Thymus (tissue), 11 donors: ENCODE measurements around the gene TMEM266. TPM values are rescaled to one million over a fixed set of nuclear protein-coding genes. Genes with fewer than 3 reads are reported as not detected.

Source experiments
- DNase-seq, 9 donors: peaks; one replicate each; pipeline ENCODE4 v3.0.0-alpha.2; 2013; ENCODE audit warnings: low spot score in 9 of 9, low read depth in 6 of 9, missing footprints in 1 of 9
- H3K27ac ChIP-seq, 2 donors: one replicate each; pipeline ENCODE4 v1.5.1; 2013; ENCODE audit warnings: control low read depth in 1 of 2, low read depth in 1 of 2, low read length in 1 of 2, mild to moderate bottlenecking in 1 of 2, moderate library complexity in 1 of 2
- H3K27me3 ChIP-seq, 2 donors: one replicate each; pipeline ENCODE4 v1.5.1; 2013; ENCODE audit warnings: low read length in 1 of 2; ENCODE audit not compliant: control insufficient read depth in 2 of 2, insufficient read depth in 1 of 2
- H3K36me3 ChIP-seq, 2 donors: one replicate each; pipeline ENCODE4 v1.5.1; 2013; ENCODE audit warnings: low read length in 1 of 2, mild to moderate bottlenecking in 1 of 2, moderate library complexity in 1 of 2; ENCODE audit not compliant: control insufficient read depth in 2 of 2, insufficient read depth in 2 of 2
- H3K4me1 ChIP-seq, 2 donors: one replicate each; pipeline ENCODE4 v1.5.1; 2013; ENCODE audit warnings: low read length in 2 of 2; ENCODE audit not compliant: control insufficient read depth in 2 of 2, insufficient read depth in 2 of 2
- H3K4me3 ChIP-seq, 2 donors: one replicate each; pipeline ENCODE4 v1.5.1; 2013; ENCODE audit warnings: low read length in 2 of 2, control low read depth in 1 of 2, mild to moderate bottlenecking in 1 of 2
- H3K9me3 ChIP-seq, 2 donors: one replicate each; pipeline ENCODE4 v1.5.1; 2013; ENCODE audit warnings: low read length in 1 of 2, mild to moderate bottlenecking in 1 of 2; ENCODE audit not compliant: control insufficient read depth in 2 of 2, insufficient read depth in 1 of 2
- WGBS: extraction: QIAGEN DNeasy Blood & Tissue Kit; methylation state at CpG from one replicate; pipeline ENCODE4 v1.1.7; 2013; 5-methylcytosine and 5-hydroxymethylcytosine counted together
- polyA plus RNA-seq: library from polyadenylated mRNA; stranded (reverse); fragments of 200-250 nt; gene quantifications from one replicate; pipeline ENCODE4 v1.2.3, GENCODE V29; 2013
- total RNA-seq: library from RNA; stranded (reverse); fragments of 120-200 nt; gene quantifications from one replicate; pipeline ENCODE4 v1.2.4, GENCODE V29; 2013
- donor health status: healthy.

TMEM266 gene
- total and polyA plus RNA-seq, 2 donors = 1.2 TPM

GRCh38 chr15:76161153-76162035 is 101.6 kb downstream of the TMEM266 start:
- H3K4me3 ChIP-seq = no peak overlapping the region
- H3K27ac ChIP-seq = no peak overlapping the region
- WGBS = 89% methylated on average over 20 of the region's 20 CpGs
- no peak for DNase-seq
- H3K9me3 ChIP-seq = no peaks in the 10 kb centered on the region
- H3K36me3 ChIP-seq = no peaks in the 10 kb centered on the region
- no peaks in the 10 kb centered on the region for H3K4me1 ChIP-seq
- no peaks in the 10 kb centered on the region for H3K27me3 ChIP-seq

GRCh38 chr15:76162036-76162398 is 102.2 kb downstream of the TMEM266 start:
- 96% methylated on average over 12 of the region's 12 CpGs for WGBS

GRCh38 chr15:76162784-76163456 is 103.1 kb downstream of the TMEM266 start:
- H3K27ac ChIP-seq = no peak overlapping the region

More at GRCh38 chr15:76162036-76162398, 102.2 kb downstream of the TMEM266 start:
- no peak overlapping the region for H3K27ac ChIP-seq
- no peaks in the 10 kb centered on the region for H3K4me1 ChIP-seq
- no peaks in the 10 kb centered on the region for H3K9me3 ChIP-seq
- no peaks in the 10 kb centered on the region for H3K36me3 ChIP-seq
- H3K4me3 ChIP-seq = no peak overlapping the region
- no peak for DNase-seq
- no peaks in the 10 kb centered on the region for H3K27me3 ChIP-seq

GRCh38 chr15:76163457-76164295 is 103.9 kb downstream of the TMEM266 start:
- no peak for DNase-seq
- WGBS = 92% methylated on average over 21 of the region's 21 CpGs
- Histone ChIP-seq H3K4me1 (no peaks in the 10 kb centered on the region), H3K27ac (no peak overlapping the region), H3K36me3 (no peaks in the 10 kb centered on the region), H3K27me3 (no peaks in the 10 kb centered on the region), H3K4me3 (no peak overlapping the region), H3K9me3 (no peaks in the 10 kb centered on the region)

More at GRCh38 chr15:76162784-76163456, 103.1 kb downstream of the TMEM266 start:
- WGBS = 86% methylated on average over 10 of the region's 10 CpGs
- no peak for DNase-seq
- no peaks in the 10 kb centered on the region for H3K4me1 ChIP-seq
- no peaks in the 10 kb centered on the region for H3K36me3 ChIP-seq
- H3K27me3 ChIP-seq = no peaks in the 10 kb centered on the region
- no peaks in the 10 kb centered on the region for H3K9me3 ChIP-seq
- H3K4me3 ChIP-seq = no peak overlapping the region

- Histone ChIP-seq H3K9me3 (no peaks in the 10 kb centered on the region), H3K4me3 (no peak overlapping the region), H3K27me3 (no peaks in the 10 kb centered on the region), H3K36me3 (no peaks in the 10 kb centered on the region), H3K27ac (no peak overlapping the region), H3K4me1 (no peaks in the 10 kb centered on the region)
- WGBS = 96% methylated on average over 8 of the region's 8 CpGs
- no peak for DNase-seq
These were observed 104.8 kb downstream of the TMEM266 start for GRCh38 chr15:76164602-76165001.

- H3K4me3 ChIP-seq = no peak overlapping the region
- no peak overlapping the region for H3K27ac ChIP-seq
- no peaks in the 10 kb centered on the region for H3K36me3 ChIP-seq
- no peaks in the 10 kb centered on the region for H3K4me1 ChIP-seq
- no peaks in the 10 kb centered on the region for H3K27me3 ChIP-seq
- H3K9me3 ChIP-seq = no peaks in the 10 kb centered on the region
- DNase-seq = no peak
- 95% methylated on average over 15 of the region's 15 CpGs for WGBS
These were observed 106.2 kb downstream of the TMEM266 start for GRCh38 chr15:76165951-76166350.

- Histone ChIP-seq H3K9me3 (no peaks in the 10 kb centered on the region), H3K27ac (no peak overlapping the region), H3K27me3 (no peaks in the 10 kb centered on the region), H3K36me3 (no peaks in the 10 kb centered on the region), H3K4me3 (no peak overlapping the region), H3K4me1 (no peaks in the 10 kb centered on the region)
- DNase-seq = no peak
- WGBS = 96% methylated on average over 14 of the region's 14 CpGs
These were observed 108.6 kb downstream of the TMEM266 start for GRCh38 chr15:76168237-76168984.

GRCh38 chr15:76169018-76169417 is 109.2 kb downstream of the TMEM266 start:
- no peak overlapping the region for H3K27ac ChIP-seq

More at GRCh38 chr15:76169018-76169417, 109.2 kb downstream of the TMEM266 start:
- DNase-seq = peak in 2 of 9 donors; percentile 18 to 20
- Histone ChIP-seq H3K4me1 (no peaks in the 10 kb centered on the region), H3K4me3 (no peak overlapping the region), H3K36me3 (no peaks in the 10 kb centered on the region), H3K27me3 (no peaks in the 10 kb centered on the region), H3K9me3 (no peaks in the 10 kb centered on the region)
- WGBS = 77% methylated on average over 4 of the region's 4 CpGs
